Activated T-cell treated with anti-CD3 and anti-CD28 coated beads for 24 hours (primary cell): ENCODE results near the gene REPS1.
A peak's percentile ranks its signal among the peaks of the same experiment; 100 is the strongest.
"Not testable (repeated sequence)": the region's sequence is repeated elsewhere in the genome, so short reads cannot be mapped to it uniquely, and the experiment has no call there.

Experiments used
- DNase-seq: peaks from one replicate; pipeline ENCODE4 v3.0.0-alpha.2; 2020; ENCODE audit warnings: low read depth

REPS1 gene

DNA sequence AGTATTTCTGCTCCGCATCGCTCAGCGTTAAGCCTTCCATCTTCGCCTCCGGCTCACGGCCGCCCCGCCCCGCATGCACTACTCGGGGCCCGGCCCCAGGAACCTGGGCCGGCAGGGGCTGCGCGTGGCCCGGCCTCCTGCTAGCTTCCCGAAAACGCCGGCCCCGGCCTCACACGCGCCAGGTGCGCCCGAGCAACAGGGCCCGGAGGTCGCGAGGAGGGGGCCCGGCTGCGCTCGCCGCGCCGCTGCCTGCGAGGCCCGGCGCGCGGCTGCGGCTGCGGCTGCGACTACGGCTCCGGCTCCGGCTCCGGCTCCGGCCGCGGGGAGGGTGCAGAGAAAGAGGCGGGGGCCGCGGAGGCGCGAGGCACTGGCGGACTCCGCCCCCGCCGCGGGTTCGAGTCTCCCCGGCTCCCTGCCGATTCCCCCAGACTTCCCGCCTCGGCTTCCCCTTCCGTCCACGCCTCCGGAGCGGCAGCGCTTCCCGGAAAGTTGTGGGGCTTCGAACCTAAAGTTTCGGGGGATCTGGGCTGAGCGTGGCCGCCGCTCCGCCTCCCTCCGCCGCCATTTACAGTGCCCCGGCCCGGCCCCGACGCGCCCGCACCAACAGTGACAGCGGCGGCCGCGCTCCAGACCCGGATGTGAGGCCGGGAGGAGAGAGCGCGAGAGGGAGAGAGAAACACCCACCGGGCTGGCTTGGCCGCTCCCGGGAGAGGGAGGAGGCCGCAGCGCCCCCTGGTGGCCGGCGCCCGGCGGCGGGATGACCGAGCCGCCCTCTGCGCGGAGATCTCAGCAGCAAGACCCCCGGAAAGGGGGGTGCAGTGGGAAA lies at the start of gene REPS1:
TSS of gene REPS1 (minus strand) at position 611 of the 826 bp plus-strand sequence. CDS start at position 40, 571 bp downstream.
- DNase-seq: peak; percentile 89

DNA sequence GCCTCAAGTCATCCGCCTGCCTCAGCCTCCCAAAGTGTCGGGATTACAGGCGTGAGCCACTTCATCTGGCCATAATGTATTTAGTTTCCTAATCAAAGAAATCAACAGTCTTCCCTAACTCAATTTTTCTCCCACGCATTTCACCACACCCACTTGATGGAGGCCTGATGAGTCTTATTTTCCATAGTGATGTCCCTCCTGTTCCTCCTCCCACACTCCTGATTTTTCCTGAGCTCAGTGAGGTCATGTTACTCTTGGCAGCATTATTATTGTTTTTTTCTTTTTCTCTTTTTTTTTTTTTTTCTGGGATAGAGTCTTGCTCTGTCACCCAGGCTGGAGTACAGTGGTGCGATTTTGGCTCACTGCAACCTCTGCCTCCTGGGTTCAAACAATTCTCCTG lies 49.4 kb upstream of the REPS1 start:
- DNase-seq: no peak

- DNase-seq: no peak
Measured at GRCh38 chr6:139030228-139030963, 42.3 kb upstream of the REPS1 start.

GRCh38 chr6:139029470-139030227 lies 41.6 kb upstream of the REPS1 start:
- DNase-seq: peak; percentile 11

- peak; percentile 78 for DNase-seq
Measured at GRCh38 chr6:139028658-139029469, 40.8 kb upstream of the REPS1 start, which contains the start of gene ABRACL. TSS of gene ABRACL (plus strand) at chr6:139028745. CDS start at chr6:139034161, 5,416 bp downstream.

DNA sequence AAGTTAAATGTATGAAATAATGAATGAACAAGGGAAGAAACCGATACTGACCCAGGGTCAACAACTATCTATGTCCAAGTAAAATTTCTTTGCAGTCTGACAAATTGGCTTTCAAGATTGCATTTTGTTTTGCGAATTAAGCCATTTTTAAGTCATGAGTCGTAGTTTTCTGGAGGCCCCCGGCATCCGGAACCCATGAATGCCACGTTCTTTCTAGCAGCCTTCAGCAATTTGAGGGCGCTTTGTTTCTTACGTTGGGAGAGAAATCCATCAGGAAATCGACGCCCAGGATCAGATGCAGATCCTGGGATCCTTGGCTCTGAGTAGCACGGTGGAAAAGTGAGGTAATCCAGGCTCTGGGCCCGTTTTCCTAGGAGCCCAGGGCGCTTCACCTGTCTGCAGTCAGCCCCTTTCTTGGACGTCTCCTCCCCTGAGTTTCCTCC lies 40.2 kb upstream of the REPS1 start:
- DNase-seq: no peak

DNA sequence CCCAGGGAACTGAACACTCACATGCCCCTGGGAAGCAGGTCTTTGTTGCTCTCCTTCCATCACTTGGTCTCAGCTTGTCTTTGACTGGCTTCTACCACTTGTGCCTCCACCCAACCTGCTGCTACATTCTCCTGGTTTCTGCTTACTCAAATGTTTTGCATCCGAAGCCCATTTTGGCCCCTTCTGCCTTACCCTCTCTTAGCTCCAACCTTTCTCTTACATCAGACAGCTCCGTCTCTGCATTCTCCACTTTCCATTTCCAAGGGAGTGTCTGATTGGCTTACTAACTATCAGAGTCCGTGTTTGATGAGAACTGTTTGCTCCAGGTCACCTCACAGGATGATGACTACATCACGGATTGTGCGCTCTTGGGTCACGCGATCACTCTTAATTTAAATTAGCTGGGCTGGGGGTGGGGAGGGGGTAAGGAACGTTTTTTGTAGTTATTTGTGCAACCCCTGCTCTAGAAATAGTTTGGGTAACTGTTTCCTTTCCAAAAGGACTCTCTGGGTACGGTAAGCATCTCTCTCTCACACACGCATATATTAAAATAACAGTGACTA lies 39.6 kb upstream of the REPS1 start:
- peak; percentile 42 for DNase-seq

GRCh38 chr6:139025416-139025815 lies 37.4 kb upstream of the REPS1 start:
- not testable (repeated sequence) for DNase-seq

DNA sequence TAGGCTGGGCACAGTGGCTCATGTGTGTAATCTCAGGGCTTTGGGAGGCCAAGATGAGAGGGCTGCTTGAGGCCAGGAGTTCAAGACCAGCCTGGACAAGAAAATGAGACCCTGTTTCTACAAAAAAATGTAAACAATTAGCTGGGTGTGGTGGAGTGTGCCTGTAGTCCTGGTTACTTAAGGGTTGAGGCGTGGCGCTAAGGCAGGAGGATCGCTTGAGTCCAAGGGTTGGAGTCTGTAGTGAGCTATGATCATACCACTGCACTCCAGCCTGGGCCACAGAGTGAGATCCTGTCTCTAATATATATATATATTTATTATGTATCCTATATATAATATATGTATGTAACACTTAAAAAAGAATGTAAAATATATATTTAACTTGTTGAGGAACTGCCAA lies 32.6 kb upstream of the REPS1 start:
- DNase-seq: no peak

- no peak for DNase-seq
Measured at GRCh38 chr6:139019722-139020121, 31.7 kb upstream of the REPS1 start.

DNA sequence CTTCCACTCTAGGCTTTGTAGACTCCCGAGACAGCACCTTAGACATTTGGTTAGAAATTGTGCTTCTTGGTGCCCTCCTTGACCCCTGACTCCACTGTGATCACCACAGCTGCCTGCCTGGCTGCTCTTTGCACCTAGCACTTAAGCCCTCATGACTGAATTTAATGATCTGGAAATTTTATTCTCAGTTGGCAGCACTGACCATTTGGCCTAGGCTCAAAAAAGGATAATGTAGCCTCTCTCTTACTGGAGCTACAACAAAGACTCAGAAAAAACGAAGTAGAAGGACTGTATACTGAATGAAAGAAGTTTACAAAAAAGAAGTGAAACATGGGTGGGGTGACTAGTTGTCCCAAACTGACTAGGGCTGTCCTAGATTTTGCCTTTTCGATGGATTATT lies 29.2 kb upstream of the REPS1 start:
- DNase-seq: no peak

DNA sequence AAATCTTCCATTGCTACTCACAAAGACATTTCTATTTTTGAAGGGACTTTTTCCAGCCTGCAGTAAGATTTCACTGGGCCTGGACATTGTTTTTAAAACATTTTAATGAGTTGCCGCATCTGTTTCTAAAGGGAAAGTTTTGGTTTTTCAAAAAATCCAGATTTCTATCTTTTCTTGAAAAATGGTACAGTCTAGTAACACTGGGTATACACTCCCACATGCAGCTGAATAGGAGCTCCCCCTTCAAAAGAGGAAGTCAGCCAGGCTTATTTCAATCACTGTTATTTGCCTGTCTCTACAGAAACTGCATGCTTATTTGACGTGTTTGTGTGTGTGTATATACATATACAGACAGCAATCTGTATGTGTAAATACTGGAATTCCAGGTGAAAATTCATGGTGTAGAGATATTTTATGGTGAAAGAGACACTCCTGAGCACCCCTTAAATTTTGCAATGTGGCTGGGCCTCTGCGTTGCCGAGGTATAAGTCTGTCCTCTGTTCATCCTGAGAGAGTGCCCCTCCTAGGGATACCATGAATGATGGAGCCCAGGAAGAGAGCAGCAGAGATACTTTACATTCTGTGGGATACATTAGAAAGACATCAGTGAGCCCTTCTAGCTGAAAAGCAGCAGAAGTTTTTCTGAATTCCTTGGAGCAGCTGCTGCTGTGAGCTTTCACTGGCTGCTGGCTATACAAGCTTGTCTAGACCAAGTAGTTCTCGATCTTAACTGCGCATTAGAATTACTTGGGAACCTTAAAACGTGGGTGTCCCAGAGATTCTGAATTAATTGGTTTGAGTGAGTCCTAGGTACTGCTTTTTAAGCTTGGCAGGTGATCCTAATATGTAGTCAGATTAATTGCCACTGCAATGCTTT lies 28.5 kb upstream of the REPS1 start:
- no peak for DNase-seq

DNA sequence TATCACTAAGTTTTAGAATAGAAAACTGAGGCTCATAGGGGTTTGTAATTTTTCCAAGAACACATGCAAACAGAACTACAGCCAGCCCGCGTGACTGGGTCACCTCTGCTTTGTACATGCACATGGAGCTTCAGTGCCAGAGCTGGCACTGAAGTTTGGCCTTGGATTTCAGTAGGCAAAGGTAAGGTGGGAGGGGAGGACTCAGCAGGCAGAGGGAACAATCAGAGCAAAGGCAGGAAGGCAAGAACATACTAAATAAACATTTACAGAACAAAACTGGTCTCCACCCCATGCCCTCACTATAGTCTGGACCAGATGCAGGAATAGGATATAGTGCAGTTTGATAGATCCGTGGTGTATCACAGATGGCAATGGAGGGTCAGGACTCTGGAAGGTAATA lies 26.9 kb upstream of the REPS1 start:
- no peak for DNase-seq

DNA sequence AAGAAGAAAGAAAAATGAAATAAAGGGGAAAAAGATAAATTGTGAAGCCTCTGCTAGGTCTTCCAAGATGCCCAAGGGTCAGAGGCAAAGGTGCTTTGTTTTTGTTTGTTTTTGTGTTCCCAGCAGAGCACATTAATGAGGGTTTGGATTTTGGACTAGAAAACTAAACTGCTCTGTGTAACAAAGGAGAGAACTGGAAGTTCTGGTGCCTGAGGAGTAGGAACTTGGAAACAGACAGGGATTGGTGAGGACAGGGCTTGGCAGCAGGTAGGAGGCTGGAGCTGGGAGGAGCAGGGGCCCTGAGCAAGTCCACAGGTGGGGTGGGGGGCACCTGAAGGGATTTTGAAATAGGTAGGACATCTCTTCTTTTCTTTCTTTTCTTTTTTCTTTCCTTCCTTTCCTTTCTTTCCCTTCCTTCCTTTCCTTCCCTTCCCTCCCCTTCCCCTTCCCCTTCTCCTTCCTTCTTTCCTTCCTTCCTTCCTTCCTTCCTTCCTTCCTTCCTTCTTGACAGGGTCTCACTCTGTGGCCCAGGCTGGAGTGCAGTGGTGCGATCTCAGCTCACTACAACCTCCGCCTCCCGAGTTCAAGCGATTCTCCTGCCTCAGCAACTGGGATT lies 25.2 kb upstream of the REPS1 start:
- no peak for DNase-seq

DNA sequence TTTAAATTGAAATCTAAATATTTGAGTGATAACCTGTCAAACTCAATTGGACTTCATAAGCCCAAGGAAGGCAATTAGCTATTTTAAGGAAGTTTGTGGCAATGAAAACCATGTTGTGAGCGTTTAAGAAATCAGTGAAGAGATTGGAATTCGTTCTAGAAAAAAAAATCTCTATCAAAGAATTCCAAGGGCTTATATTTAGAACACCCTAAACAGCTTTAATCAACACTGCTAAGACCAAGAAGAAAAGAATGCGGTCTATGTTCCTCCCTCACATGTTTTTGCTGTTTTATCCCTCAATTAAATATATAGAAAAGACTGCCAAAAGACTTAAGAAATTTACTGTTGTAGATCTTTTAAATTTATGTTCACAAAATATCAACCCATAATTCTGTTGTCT lies 23.9 kb upstream of the REPS1 start:
- no peak for DNase-seq

- DNase-seq: no peak
Measured at GRCh38 chr6:139010674-139011073, 22.6 kb upstream of the REPS1 start.

- no peak for DNase-seq
Measured at GRCh38 chr6:139008117-139008516, 20.1 kb upstream of the REPS1 start.

DNA sequence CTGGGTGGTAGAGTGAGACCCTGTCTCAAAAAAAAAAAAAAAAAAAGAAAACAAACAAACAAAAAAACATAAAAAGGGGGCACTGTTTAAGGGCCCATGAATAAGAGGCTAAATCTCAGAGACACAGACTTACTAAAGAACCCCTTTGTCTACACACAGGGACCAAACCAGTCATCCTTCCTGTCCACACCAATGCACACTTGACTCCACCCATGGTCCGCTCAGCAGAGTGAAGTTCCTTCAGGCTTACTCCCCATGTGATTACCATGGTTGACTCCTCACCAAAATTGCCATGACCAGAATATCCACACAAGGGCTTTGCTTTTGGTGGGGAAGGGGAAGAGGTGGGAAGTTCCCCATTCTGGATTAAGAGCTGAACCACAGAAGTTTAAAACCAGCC lies 19.4 kb upstream of the REPS1 start:
- DNase-seq: no peak

DNA sequence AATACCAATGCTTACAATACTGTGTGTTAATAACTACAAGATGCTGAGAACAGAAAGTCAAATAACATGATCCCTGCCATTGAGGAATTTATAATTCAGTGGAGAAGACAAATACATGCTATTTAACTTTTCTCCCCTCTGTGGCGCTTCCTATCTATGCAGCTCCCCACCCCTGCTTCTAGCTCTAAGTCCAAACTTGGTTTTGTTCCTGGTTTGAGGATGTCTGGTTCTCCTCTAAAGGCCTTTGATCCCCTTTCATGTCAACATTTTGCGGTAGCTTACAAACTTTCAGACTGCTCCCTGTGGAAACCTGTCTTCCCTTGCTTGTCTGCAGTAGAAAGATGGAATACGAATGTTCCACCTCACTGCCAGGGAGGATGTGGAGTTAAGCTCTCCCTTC lies 18.4 kb upstream of the REPS1 start:
- DNase-seq: no peak

GRCh38 chr6:139003751-139004150 lies 15.7 kb upstream of the REPS1 start:
- no peak for DNase-seq
